HCT116 (cell line): ENCODE data around the gene TMCC3. TPM values are rescaled to one million over a fixed set of nuclear protein-coding genes. Genes with fewer than 3 reads are reported as not detected.
"Not testable (repeated sequence)": the region's sequence is repeated elsewhere in the genome, so short reads cannot be mapped to it uniquely, and the experiment has no call there.

Experiments
- ATAC-seq: fragments of 200-7000 bp; cut with Tn5 transposase; 2 replicates; pipeline ENCODE4 v1.9.1; 2020; ENCODE audit warnings: mild to moderate bottlenecking, moderate library complexity
- BruUV-seq: library from RNA; stranded (reverse); fragments of 400-500 nt; replicated peaks from 2 replicates; lab custom pipeline; 2021; lab: Mats Ljungman, UMichigan
- CTCF ChIA-PET: fragments of 300-600 bp; sonication (Branson Sonifier 250); formaldehyde crosslinking; loops from one replicate; lab custom pipeline; 2021; ENCODE audit warnings: antibody characterized with exemption; lab: Charles Lee
- POLR2A ChIA-PET: fragments of 300-600, 350-600 bp; sonication (Branson Sonifier 250); formaldehyde crosslinking; loops from one replicate; lab custom pipeline; 2021; ENCODE audit warnings: antibody characterized with exemption; lab: Charles Lee
- RAD21 ChIA-PET, 2 experiments: fragments of 300-600 bp; sonication (Branson Sonifier 250); formaldehyde crosslinking; loops; one replicate each; lab custom pipeline; 2023; ENCODE audit warnings: low total read pairs in 2 of 2; ENCODE audit not compliant: uncharacterized antibody in 2 of 2, unreplicated experiment in 2 of 2, low non-redundant PET in 1 of 2; lab: Charles Lee
- DNase-seq: peaks from one replicate; pipeline ENCODE4 v3.0.0-alpha.2; 2010; ENCODE audit warnings: low read depth, low spot score
- H2AFZ ChIP-seq: fragments of 200-600 bp; shearing (Covaris generic), sonication (generic); 2 replicates; pipeline ENCODE4 v1.6.1; 2017; ENCODE audit warnings: low read depth, mixed run types, mixed read lengths, antibody characterized with exemption, low read length; ENCODE audit not compliant: poor library complexity, severe bottlenecking
- H3K27ac ChIP-seq: 2 replicates; pipeline ENCODE4 v1.5.1; 2012; ENCODE audit warnings: low read depth, low read length
- H3K27me3 ChIP-seq: fragments of 200-600 bp; sonication (generic); 2 replicates; pipeline ENCODE4 v1.6.1; 2016; ENCODE audit warnings: mixed run types, low read length, mixed read lengths; ENCODE audit not compliant: insufficient read depth
- H3K36me3 ChIP-seq, 2 experiments: fragments of 200-500 bp in 1 of 2; fragments of 200-600 bp in 1 of 2; sonication (Bioruptor generic) in 1 of 2; sonication (generic) in 1 of 2; 2 replicates each; pipeline versions ENCODE4 v1.5.1 to v1.6.1; 2014 to 2016; ENCODE audit warnings: low read length in 2 of 2, inconsistent platforms in 1 of 2, mixed read lengths in 1 of 2, mixed run types in 1 of 2; ENCODE audit not compliant: insufficient read depth in 2 of 2, control insufficient read depth in 1 of 2
- H3K4me1 ChIP-seq, 2 experiments: fragments of 200-600 bp in 1 of 2; sonication (generic) in 1 of 2; 2 replicates each; pipeline versions ENCODE4 v1.5.1 to v1.6.1; 2012 to 2017; ENCODE audit warnings: low read length in 2 of 2, inconsistent platforms in 1 of 2, mild to moderate bottlenecking in 1 of 2, mixed read lengths in 1 of 2, mixed run types in 1 of 2, moderate library complexity in 1 of 2; ENCODE audit not compliant: insufficient read depth in 2 of 2, control insufficient read depth in 1 of 2
- H3K4me2 ChIP-seq: fragments of 200-600 bp; sonication (generic); 2 replicates; pipeline ENCODE4 v1.6.1; 2017; ENCODE audit warnings: mixed run types, low read length, mixed read lengths
- H3K4me3 ChIP-seq, 2 experiments: fragments of 200-600 bp in 1 of 2; sonication (generic) in 1 of 2; replicated peaks in 1 of 2; 2 replicates each; pipeline ENCODE4 v1.5.1; 2011 to 2016; ENCODE audit warnings: low read length in 2 of 2, control low read depth in 1 of 2, low read depth in 1 of 2, mild to moderate bottlenecking in 1 of 2, mixed read lengths in 1 of 2, mixed run types in 1 of 2
- H3K79me2 ChIP-seq: fragments of 200-600 bp; sonication (generic); 2 replicates; pipeline ENCODE4 v1.6.1; 2017; ENCODE audit warnings: mild to moderate bottlenecking, mixed run types, low read length, moderate library complexity, mixed read lengths; ENCODE audit not compliant: insufficient read depth
- H3K9ac ChIP-seq: fragments of 200-600 bp; sonication (generic); 2 replicates; pipeline ENCODE4 v1.6.1; 2016; ENCODE audit warnings: low read length, mixed read lengths
- H3K9me2 ChIP-seq: fragments of 200-600 bp; sonication (generic), shearing (Covaris generic); 2 replicates; pipeline ENCODE4 v1.6.1; 2017; ENCODE audit warnings: mixed run types, mild to moderate bottlenecking, moderate library complexity; ENCODE audit not compliant: insufficient read depth
- H3K9me3 ChIP-seq, 2 experiments: fragments of 200-500 bp in 1 of 2; fragments of 200-600 bp in 1 of 2; sonication (Bioruptor generic) in 1 of 2; sonication (generic) in 1 of 2; 2 replicates each; pipeline ENCODE4 v1.6.1; 2014 to 2017; ENCODE audit warnings: low read length in 2 of 2, mixed read lengths in 2 of 2, inconsistent platforms in 1 of 2, low read depth in 1 of 2, mild to moderate bottlenecking in 1 of 2, mixed run types in 1 of 2, moderate library complexity in 1 of 2; ENCODE audit not compliant: control insufficient read depth in 1 of 2, insufficient read depth in 1 of 2
- H4K20me1 ChIP-seq: fragments of 200-600 bp; sonication (generic), shearing (Covaris generic); 2 replicates; pipeline ENCODE4 v1.6.1; 2017; ENCODE audit warnings: mixed run types, mild to moderate bottlenecking, moderate library complexity; ENCODE audit not compliant: insufficient read depth
- CBX3 ChIP-seq: IDR thresholded peaks from 2 replicates; pipeline ENCODE4 v1.6.1; 2012; ENCODE audit warnings: low read depth
- CEBPB ChIP-seq: IDR thresholded peaks from 2 replicates; pipeline ENCODE4 v1.6.1; 2012; ENCODE audit warnings: low read depth
- EZH2phosphoT487 ChIP-seq: fragments of 200-600 bp; IDR thresholded peaks from 2 replicates; pipeline ENCODE4 v1.6.1; 2018; ENCODE audit warnings: antibody characterized with exemption, borderline replicate concordance
- FOSL1 ChIP-seq: IDR thresholded peaks from 2 replicates; pipeline ENCODE4 v1.6.1; 2012; ENCODE audit warnings: low read depth
- JUND ChIP-seq: IDR thresholded peaks from 2 replicates; pipeline ENCODE4 v1.6.1; 2012
- POLR2A ChIP-seq: IDR thresholded peaks from 2 replicates; pipeline ENCODE4 v1.7.0; 2011; ENCODE audit warnings: borderline replicate concordance; ENCODE audit not compliant: insufficient read depth, insufficient read length; ENCODE audit errors: extremely low read depth
- POLR2AphosphoS5 ChIP-seq: IDR thresholded peaks from 2 replicates; pipeline ENCODE4 v1.6.1; 2011; ENCODE audit warnings: mild to moderate bottlenecking, low read depth, low read length, moderate library complexity
- SIN3A ChIP-seq: IDR thresholded peaks from 2 replicates; pipeline ENCODE4 v1.6.1; 2012; ENCODE audit warnings: low read depth
- SP1 ChIP-seq: IDR thresholded peaks from 2 replicates; pipeline ENCODE4 v1.6.1; 2012; ENCODE audit warnings: low read depth
- SRF ChIP-seq: IDR thresholded peaks from 2 replicates; pipeline ENCODE4 v1.6.1; 2012; ENCODE audit warnings: low read depth
- YY1 ChIP-seq: IDR thresholded peaks from 2 replicates; pipeline ENCODE4 v1.6.1; 2011; ENCODE audit warnings: low read length, low read depth, moderate library complexity, mild to moderate bottlenecking; ENCODE audit not compliant: insufficient replicate concordance; ENCODE audit errors: extremely low read depth
- ZFX ChIP-seq: fragments of 450-650 bp; IDR thresholded peaks from 2 replicates; pipeline ENCODE4 v1.6.1; 2017
- ZNF274 ChIP-seq: fragments of 200-500 bp; sonication (Bioruptor generic); IDR thresholded peaks from 2 replicates; pipeline ENCODE4 v1.6.1; 2014; ENCODE audit warnings: mild to moderate bottlenecking, low read depth, low read length, inconsistent platforms
- intact Hi-C: fragments of 100-400 bp; cut with micrococcal nuclease; formaldehyde crosslinking; loops from 2 replicates; pipeline ENCODE4 v1.10.0; 2022
- total RNA-seq: library from RNA; stranded (reverse); gene quantifications from one replicate; pipeline ENCODE4 v1.2.1, GENCODE V29; 2021; ENCODE audit not compliant: unreplicated experiment
- TF ChIP-seq, protein P1 (sequence below), 3 experiments: fragments of 200-600 bp in 1 of 3; sonication (generic) in 1 of 3; IDR thresholded peaks in 2 of 3; conservative IDR thresholded peaks in 1 of 3; 2 replicates each; pipeline ENCODE4 v1.5.1; 2012 to 2017; ENCODE audit warnings: low read depth in 2 of 3, low read length in 2 of 3, antibody characterized with exemption in 1 of 3, borderline replicate concordance in 1 of 3, control low read depth in 1 of 3, mild to moderate bottlenecking in 1 of 3, mixed read lengths in 1 of 3, mixed run types in 1 of 3, moderate library complexity in 1 of 3; ENCODE audit not compliant: insufficient read depth in 1 of 3
- TF ChIP-seq, protein P2 (sequence below): IDR thresholded peaks from 2 replicates; pipeline ENCODE4 v1.6.1; 2011; ENCODE audit warnings: mild to moderate bottlenecking, low read length, moderate library complexity; ENCODE audit not compliant: insufficient replicate concordance; ENCODE audit errors: extremely low read depth

Gene TMCC3
- total RNA-seq, 1 experiment from 2014 or later: 4.5 TPM

- no peaks in the 10 kb centered on the region for H4K20me1 ChIP-seq
- ChIA-PET RAD21 (no interaction called here), CTCF (interaction anchor here (0.7 kb wide), 1 partner anchor 10 kb away, joined by 4 read pairs; no protein-coding TSS in a partner anchor), POLR2A (no interaction called here)
- no peak overlapping the region for H3K4me3 ChIP-seq
- H3K9me2 ChIP-seq: no peaks in the 10 kb centered on the region
- no peak for ATAC-seq
- H2AFZ ChIP-seq: no peak overlapping the region
- H3K4me2 ChIP-seq: no peak overlapping the region
- intact Hi-C loops: no loop called here
- no peak for DNase-seq
- no peak overlapping the region for H3K27ac ChIP-seq
- no TSS peak for BruUV-seq
- no peaks in the 10 kb centered on the region for H3K27me3 ChIP-seq
- TF ChIP-seq EZH2phosphoT487 (no peak), CBX3 (no peak), FOSL1 (no peak), POLR2AphosphoS5 (no peak), SRF (no peak), ZNF274 (no peak), YY1 (no peak), SP1 (no peak), ZFX (no peak), SIN3A (no peak), POLR2A (no peak), JUND (no peak), CEBPB (no peak)
- TF ChIP-seq, protein P1, sequence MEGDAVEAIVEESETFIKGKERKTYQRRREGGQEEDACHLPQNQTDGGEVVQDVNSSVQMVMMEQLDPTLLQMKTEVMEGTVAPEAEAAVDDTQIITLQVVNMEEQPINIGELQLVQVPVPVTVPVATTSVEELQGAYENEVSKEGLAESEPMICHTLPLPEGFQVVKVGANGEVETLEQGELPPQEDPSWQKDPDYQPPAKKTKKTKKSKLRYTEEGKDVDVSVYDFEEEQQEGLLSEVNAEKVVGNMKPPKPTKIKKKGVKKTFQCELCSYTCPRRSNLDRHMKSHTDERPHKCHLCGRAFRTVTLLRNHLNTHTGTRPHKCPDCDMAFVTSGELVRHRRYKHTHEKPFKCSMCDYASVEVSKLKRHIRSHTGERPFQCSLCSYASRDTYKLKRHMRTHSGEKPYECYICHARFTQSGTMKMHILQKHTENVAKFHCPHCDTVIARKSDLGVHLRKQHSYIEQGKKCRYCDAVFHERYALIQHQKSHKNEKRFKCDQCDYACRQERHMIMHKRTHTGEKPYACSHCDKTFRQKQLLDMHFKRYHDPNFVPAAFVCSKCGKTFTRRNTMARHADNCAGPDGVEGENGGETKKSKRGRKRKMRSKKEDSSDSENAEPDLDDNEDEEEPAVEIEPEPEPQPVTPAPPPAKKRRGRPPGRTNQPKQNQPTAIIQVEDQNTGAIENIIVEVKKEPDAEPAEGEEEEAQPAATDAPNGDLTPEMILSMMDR (IDR thresholded peaks at IDR 0.05 in 2 of 3, conservative IDR thresholded peaks at IDR 0.05 in 1 of 3; ENCODE audit: borderline replicate concordance in 1 of 3, insufficient read depth in 1 of 3, low read depth in 2 of 3, low read length in 2 of 3): no peak
- TF ChIP-seq, protein P2, sequence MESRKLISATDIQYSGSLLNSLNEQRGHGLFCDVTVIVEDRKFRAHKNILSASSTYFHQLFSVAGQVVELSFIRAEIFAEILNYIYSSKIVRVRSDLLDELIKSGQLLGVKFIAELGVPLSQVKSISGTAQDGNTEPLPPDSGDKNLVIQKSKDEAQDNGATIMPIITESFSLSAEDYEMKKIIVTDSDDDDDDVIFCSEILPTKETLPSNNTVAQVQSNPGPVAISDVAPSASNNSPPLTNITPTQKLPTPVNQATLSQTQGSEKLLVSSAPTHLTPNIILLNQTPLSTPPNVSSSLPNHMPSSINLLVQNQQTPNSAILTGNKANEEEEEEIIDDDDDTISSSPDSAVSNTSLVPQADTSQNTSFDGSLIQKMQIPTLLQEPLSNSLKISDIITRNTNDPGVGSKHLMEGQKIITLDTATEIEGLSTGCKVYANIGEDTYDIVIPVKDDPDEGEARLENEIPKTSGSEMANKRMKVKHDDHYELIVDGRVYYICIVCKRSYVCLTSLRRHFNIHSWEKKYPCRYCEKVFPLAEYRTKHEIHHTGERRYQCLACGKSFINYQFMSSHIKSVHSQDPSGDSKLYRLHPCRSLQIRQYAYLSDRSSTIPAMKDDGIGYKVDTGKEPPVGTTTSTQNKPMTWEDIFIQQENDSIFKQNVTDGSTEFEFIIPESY: no peak
- no peak overlapping the region for H3K9ac ChIP-seq
- H3K36me3 ChIP-seq: no peaks in the 10 kb centered on the region
- no peaks in the 10 kb centered on the region for H3K9me3 ChIP-seq
- H3K79me2 ChIP-seq: no peaks in the 10 kb centered on the region
- H3K4me1 ChIP-seq: peaks cover 0 to 13% of the 10 kb centered on the region in 2 experiments; a peak in 1 of 4 replicates
These were observed 56.4 kb downstream of the TMCC3 start for GRCh38 chr12:94593822-94594442.

DNA sequence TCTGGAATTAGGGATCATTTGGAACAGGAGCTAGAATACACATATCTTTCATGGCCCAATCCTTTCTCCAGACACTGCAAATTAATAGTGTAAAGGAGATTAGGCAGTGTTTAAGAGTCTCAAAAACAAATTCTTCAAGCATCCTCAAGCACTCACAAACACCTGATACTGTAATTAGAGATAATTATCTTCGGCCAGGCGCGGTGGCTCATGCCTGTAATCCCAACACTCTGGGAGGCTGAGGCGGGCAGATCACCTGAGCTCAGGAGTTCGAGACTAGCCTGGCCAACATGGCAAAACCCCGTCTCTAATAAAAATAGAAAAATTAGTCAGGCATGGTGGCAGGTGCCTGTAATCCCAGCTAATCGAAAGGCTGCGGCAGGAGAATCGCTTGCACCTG, 57.6 kb downstream of the TMCC3 start:
- peaks cover 0 to 13% of the 10 kb centered on the region in 2 experiments; a peak in 1 of 4 replicates for H3K4me1 ChIP-seq
- POLR2A ChIA-PET, H2AFZ ChIP-seq, DNase-seq, H3K27ac ChIP-seq, intact Hi-C loops, H4K20me1 ChIP-seq, H3K9me3 ChIP-seq, RAD21 ChIA-PET, H3K4me2 ChIP-seq, H3K36me3 ChIP-seq, H3K4me3 ChIP-seq, ATAC-seq, H3K27me3 ChIP-seq, H3K79me2 ChIP-seq, H3K9ac ChIP-seq, H3K9me2 ChIP-seq, CTCF ChIA-PET, BruUV-seq: not testable (repeated sequence)
